ENCODE data around the gene FBXL20.

DNA sequence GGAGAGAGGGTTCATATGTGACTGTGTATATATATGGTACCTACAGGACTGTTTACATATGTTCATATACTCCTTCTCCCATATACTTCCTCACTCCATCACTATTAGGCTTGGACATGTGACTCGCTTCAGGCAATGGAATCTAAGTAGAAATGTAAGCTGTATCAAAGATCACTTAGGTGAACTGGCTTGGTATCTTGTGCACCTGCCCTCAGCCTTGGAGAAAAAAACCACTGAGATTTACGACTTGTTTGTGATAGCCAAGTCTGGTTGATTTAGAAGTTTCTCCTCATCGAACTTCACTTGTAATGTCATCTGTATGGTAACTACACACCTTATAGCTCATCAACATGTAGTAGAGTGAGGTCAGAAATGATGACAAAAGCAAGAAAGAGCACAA is 59.9 kb downstream of the FBXL20 start:
- TF ChIP-seq, protein P1, sequence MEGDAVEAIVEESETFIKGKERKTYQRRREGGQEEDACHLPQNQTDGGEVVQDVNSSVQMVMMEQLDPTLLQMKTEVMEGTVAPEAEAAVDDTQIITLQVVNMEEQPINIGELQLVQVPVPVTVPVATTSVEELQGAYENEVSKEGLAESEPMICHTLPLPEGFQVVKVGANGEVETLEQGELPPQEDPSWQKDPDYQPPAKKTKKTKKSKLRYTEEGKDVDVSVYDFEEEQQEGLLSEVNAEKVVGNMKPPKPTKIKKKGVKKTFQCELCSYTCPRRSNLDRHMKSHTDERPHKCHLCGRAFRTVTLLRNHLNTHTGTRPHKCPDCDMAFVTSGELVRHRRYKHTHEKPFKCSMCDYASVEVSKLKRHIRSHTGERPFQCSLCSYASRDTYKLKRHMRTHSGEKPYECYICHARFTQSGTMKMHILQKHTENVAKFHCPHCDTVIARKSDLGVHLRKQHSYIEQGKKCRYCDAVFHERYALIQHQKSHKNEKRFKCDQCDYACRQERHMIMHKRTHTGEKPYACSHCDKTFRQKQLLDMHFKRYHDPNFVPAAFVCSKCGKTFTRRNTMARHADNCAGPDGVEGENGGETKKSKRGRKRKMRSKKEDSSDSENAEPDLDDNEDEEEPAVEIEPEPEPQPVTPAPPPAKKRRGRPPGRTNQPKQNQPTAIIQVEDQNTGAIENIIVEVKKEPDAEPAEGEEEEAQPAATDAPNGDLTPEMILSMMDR (IDR thresholded peaks at IDR 0.05): no peak
- TF ChIP-seq POLR2A (IDR thresholded peaks at IDR 0.05): no peak
